CD4-positive, alpha-beta T cell treated with Interleukin-12 subunit alpha and Interleukin-12 subunit beta, for 1 hour (primary cell): ENCODE measurements around the gene AGMO.

ENCODE experiments used
- DNase-seq: peaks from one replicate; pipeline ENCODE4 v3.0.0-alpha.2; 2020

The AGMO gene

GRCh38 chr7:15389073-15389472, 172.7 kb downstream of the AGMO start:
- no peak for DNase-seq

DNA sequence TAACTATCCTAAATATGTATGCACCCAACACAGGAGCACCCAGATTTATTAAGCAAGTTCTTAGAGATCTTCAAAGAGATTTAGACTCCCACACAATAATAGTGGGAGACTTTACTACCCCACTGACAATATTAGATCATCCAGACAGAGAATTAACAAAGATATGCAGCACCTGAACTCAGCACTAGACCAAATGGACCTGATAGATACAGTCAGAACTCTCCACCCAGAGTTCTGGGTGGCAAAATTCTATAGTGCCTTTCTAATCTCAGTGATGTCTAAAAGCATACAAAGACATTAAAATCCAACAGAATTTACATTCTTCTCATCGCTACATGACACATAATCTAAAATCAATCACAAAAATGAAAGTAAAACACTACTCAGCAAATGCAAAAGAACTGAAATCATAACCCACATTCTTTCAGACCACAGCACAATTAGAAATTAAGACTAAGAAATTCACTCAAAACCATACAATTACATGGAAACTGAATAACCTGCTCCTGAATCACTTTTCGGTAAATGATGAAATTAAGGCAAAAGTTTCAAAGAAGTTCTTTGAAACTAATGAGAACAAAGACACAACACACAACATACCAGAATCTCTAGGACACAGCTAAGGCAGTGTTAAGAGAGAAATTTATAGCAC, 183.2 kb downstream of the AGMO start:
- no peak for DNase-seq

DNA sequence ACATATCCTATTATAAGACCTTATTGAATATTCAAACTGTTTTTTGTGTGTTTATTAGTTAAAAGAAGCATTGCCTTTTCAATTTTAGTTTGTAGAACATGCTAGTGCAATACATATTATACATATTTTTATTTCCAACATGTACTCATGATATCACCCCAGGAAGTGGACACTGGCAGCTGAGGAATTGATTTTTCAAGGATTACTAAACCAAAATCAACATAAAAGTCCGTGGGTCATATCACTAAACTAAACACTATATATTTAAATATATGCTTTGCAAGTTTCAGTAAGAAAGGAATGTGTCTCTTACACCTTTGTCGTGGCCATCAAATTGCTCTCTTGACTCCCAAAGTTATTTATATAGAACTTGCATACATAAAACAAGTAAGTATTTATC, 185.2 kb downstream of the AGMO start:
- DNase-seq = no peak

DNA sequence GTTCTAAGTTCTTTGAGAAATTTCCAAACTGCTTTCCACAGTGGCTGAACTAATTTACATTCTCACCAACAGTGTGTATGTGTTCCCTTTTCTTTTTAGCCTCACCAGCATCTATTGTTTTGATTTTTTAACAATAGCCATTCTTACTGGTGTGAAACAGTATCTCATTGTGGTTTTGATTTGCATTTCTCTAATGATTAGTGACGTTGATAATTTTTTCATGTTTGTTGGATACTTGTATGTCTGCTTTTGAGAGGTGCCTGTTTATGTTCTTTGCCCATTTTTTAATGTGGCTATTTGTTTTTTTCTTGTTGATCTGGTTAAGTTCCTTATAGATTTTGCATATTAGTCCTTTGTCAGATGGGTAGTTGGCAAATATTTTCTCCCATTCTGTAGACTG, 191.4 kb downstream of the AGMO start:
- DNase-seq = no peak

GRCh38 chr7:15368653-15369052, 193.2 kb downstream of the AGMO start:
- DNase-seq = no peak

- DNase-seq = no peak
Observed at GRCh38 chr7:15367897-15368296, 193.9 kb downstream of the AGMO start.

GRCh38 chr7:15358112-15358511, 203.7 kb downstream of the AGMO start:
- no peak for DNase-seq

DNA sequence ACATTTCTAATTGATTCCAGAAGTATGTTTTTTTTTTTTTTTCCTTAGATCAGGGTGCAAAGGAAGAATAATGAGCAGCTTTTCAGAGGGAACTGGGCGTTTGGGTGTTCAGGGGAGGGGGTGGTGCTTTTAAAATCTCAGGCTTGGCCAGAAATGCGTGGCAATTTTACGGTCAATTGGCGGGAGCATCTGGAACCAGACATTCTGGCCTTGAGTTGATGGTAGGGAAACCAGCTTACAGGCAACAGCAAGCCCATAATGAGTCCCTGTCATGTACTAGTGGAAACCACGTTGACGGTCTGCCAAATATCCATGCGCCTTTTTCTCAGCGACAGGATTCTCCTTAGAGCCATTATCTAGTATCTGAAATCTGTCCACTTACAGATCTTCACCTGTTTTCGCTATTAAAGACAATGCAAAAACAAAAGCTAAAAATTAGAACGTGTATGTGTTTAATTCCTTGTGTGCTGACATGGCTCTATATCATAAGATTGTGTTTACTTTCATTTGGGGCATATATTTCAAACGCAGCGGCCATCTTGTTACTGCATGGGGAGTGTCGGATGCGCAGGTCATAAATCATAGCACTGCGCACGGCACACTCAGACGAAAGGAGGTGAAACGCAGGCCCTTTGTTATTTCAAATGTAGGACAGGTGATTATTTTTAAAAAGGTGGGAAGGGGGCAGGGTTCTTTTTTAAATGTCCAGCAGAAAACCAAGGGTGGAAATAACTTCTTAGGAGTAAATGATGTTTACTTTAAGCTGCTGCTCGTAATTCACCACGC, 209.2 kb downstream of the AGMO start:
- DNase-seq = no peak

GRCh38 chr7:15345216-15345615, 216.6 kb downstream of the AGMO start:
- DNase-seq = no peak

GRCh38 chr7:15341817-15342216, 220.0 kb downstream of the AGMO start:
- no peak for DNase-seq

GRCh38 chr7:15336146-15336545, 225.7 kb downstream of the AGMO start:
- DNase-seq = no peak

DNA sequence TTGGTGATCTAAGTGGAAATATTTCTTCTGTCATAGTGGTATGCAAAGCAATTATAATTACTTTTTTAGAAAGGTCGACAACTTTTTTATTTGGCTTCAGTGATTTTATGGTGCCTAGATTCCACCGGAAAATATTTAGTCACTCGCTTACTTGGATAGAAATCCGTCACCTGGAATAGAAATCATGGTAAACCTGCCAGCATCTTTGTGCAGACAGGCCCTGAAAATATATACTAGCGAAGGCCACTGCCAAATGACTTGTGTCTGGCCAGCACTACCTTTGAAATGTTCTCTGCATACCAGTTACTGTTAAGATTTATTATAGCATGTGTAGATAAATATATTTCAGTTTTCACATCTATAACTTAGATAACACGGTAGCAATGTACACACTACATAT, 226.4 kb downstream of the AGMO start:
- DNase-seq = no peak

- DNase-seq = no peak
Observed at GRCh38 chr7:15334536-15335263, 227.1 kb downstream of the AGMO start.

DNA sequence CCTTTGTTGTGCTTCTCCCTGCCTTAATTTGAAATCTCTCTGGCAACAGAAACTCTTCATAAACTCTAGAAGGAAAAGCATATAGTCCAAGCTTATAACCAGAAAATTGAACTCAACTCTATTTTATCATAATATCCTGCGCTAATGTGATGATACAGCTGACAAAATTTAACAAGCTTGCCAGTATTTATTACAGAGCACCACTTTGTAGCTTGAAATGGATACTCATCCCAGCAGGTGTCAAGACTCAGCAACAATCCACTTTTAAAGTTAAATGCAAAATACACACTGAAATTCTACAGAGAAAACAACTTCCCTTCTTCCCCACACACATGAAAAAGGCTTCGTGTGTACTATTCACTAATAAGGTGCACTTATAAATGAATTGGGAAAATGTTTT, 228.9 kb downstream of the AGMO start:
- DNase-seq = no peak

GRCh38 chr7:15330943-15331342, 230.9 kb downstream of the AGMO start:
- DNase-seq = no peak

- DNase-seq = no peak
Observed at GRCh38 chr7:15327001-15327400, 234.8 kb downstream of the AGMO start.

DNA sequence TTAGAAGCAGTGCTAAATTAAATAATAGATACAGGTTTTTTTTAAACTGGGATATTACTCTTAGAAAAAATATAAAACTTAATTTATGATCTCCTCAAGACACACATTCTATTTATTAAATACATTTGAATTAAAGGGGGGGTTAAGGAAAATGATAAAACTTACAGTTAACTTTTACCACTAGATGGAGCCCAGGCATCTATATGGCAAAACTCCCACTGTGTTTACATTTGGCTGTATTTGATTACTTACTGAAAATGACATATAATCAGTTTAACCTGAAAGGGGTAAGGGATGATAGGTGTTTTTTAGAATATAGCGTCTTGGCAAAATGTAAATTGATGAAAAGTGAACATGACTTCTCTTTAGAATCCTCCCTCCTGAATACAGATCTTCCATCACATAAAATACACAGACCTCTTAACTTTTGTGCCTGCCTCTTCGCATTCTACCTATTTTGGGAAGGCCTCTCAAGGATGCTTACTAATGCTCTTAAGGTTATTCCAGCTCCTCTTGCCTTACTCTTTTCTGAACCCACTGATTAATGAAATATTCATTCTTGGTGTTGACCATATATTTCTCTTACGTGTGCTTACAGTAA, 235.7 kb downstream of the AGMO start:
- no peak for DNase-seq

- DNase-seq = no peak
Observed at GRCh38 chr7:15323550-15323949, 238.3 kb downstream of the AGMO start.

DNA sequence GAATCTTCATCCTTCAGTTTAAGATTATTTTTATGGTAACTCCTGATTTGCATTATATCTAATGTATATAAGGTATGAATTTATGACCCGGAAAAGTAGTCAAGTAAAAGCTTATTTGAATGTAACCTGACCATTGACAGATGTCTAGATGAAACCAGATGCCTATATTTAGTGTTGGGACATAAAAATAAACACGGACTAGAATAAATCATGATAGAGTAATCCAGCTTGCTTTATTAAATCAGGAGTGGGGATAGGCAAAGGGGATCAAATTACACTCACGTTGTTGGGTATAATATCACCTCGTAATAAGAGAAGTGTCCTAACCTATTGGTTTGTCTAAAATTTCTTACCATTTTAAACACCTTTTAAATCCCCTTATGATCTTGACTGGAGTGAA, 244.6 kb downstream of the AGMO start:
- no peak for DNase-seq

- DNase-seq = no peak
Observed at GRCh38 chr7:15315678-15316077, 246.1 kb downstream of the AGMO start.

DNA sequence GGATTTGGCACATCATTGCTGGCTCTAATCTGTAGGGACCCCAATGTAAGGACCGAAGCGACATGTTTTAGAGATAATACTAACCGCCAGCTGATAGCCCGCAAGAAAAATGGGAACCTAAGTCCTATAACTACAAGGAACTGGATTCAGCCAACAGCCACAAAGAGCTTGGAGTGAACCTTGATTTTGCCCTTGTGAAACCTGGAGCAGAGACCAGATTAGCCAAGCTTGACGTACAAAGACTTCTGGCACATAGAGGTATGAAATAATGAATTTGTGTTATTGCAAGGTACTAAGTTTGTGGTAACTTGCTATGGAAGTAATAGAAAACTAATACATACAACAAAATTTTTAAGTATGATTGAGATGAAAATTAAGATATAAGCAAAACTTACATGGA, 246.9 kb downstream of the AGMO start:
- DNase-seq = no peak

GRCh38 chr7:15313361-15313760, 248.5 kb downstream of the AGMO start:
- no peak for DNase-seq

DNA sequence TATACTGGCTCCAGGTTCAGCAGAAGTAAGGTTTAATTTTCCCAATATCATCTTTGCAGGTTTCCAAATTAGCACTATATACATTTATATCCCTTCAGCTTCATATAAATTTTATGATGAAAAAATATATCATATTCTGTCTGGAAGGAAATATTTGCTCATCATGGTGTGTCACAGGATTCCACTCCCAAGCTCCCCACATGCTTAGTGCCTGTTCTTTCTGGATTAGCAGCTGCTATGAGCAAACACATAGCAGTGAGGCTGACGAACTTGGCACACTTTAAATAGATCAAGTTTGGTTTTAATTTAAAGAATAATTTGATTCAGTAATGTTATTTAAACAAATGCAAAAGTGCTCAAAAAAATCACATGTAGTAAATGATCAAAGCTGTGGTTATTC, 251.9 kb downstream of the AGMO start:
- DNase-seq = no peak

- DNase-seq = no peak
Observed at GRCh38 chr7:15308821-15309220, 253.0 kb downstream of the AGMO start.
